Neural cell (in vitro differentiated cells): ENCODE data around the gene LUM.

Experiments
- CTCF ChIP-seq: fragments of 450-650 bp; IDR thresholded peaks from 2 replicates; pipeline ENCODE4 v1.5.1; 2014; ENCODE audit warnings: antibody characterized with exemption, mild to moderate bottlenecking, moderate library complexity; ENCODE audit not compliant: poor library complexity, severe bottlenecking
- MXI1 ChIP-seq: fragments of 450-650 bp; conservative IDR thresholded peaks from 2 replicates; pipeline ENCODE4 v1.6.1; 2014; ENCODE audit warnings: antibody characterized with exemption, mild to moderate bottlenecking; ENCODE audit not compliant: poor library complexity, severe bottlenecking

- TF ChIP-seq CTCF (no peak), MXI1 (no peak)
Measured at GRCh38 chr12:91093341-91093740, 18.0 kb downstream of the LUM start.
